GM21515 (cell line): ENCODE data around the gene XYLT1.
"Not testable (repeated sequence)": the region's sequence is repeated elsewhere in the genome, so short reads cannot be mapped to it uniquely, and the experiment has no call there.

Experiments used
- ATAC-seq: cut with Tn5 transposase; IDR thresholded peaks from one replicate; pipeline ENCODE4 v1.9.1; 2021; ENCODE audit not compliant: unreplicated experiment

XYLT1 gene

GRCh38 chr16:17470908-17471718 is at the start of gene XYLT1:
TSS of gene XYLT1 (minus strand) at chr16:17470960. CDS start at chr16:17470796, 164 bp downstream.
- ATAC-seq, result no peak

- ATAC-seq, result no peak
Measured at GRCh38 chr16:17520111-17520510, 49.4 kb upstream of the XYLT1 start.

- ATAC-seq, result no peak
Measured at GRCh38 chr16:17519101-17519955, 48.6 kb upstream of the XYLT1 start.

- ATAC-seq, result no peak
Measured at GRCh38 chr16:17518441-17518840, 47.7 kb upstream of the XYLT1 start.

- ATAC-seq, result no peak
Measured at GRCh38 chr16:17515421-17516210, 44.9 kb upstream of the XYLT1 start.

- no peak for ATAC-seq
Measured at GRCh38 chr16:17512636-17513220, 42.0 kb upstream of the XYLT1 start.

GRCh38 chr16:17511340-17511739 is 40.6 kb upstream of the XYLT1 start:
- ATAC-seq, result no peak

GRCh38 chr16:17510567-17510966 is 39.8 kb upstream of the XYLT1 start:
- no peak for ATAC-seq

GRCh38 chr16:17509194-17509593 is 38.4 kb upstream of the XYLT1 start:
- no peak for ATAC-seq

- ATAC-seq, result no peak
Measured at GRCh38 chr16:17508303-17508702, 37.5 kb upstream of the XYLT1 start.

- not testable (repeated sequence) for ATAC-seq
Measured at GRCh38 chr16:17507516-17507915, 36.8 kb upstream of the XYLT1 start.

- ATAC-seq, result not testable (repeated sequence)
Measured at GRCh38 chr16:17505828-17506227, 35.1 kb upstream of the XYLT1 start.

GRCh38 chr16:17504050-17504449 is 33.3 kb upstream of the XYLT1 start:
- ATAC-seq, result no peak

GRCh38 chr16:17503331-17503730 is 32.6 kb upstream of the XYLT1 start:
- ATAC-seq, result no peak

- no peak for ATAC-seq
Measured at GRCh38 chr16:17501321-17501720, 30.6 kb upstream of the XYLT1 start.

- no peak for ATAC-seq
Measured at GRCh38 chr16:17499223-17499902, 28.6 kb upstream of the XYLT1 start.

- ATAC-seq, result no peak
Measured at GRCh38 chr16:17497648-17498047, 26.9 kb upstream of the XYLT1 start.

GRCh38 chr16:17496891-17497290 is 26.1 kb upstream of the XYLT1 start:
- no peak for ATAC-seq

- no peak for ATAC-seq
Measured at GRCh38 chr16:17493012-17493411, 22.3 kb upstream of the XYLT1 start.

- ATAC-seq, result no peak
Measured at GRCh38 chr16:17491140-17491662, 20.4 kb upstream of the XYLT1 start.
